K562 (cell line): ENCODE measurements around the gene PIK3CD. TPM values are rescaled to one million over a fixed set of nuclear protein-coding genes. Genes with fewer than 3 reads are reported as not detected.

Experiments
- ATAC-seq: fragments of 200-7000 bp; cut with Tn5 transposase; 3 replicates; pipeline ENCODE4 v1.9.1; 2020; ENCODE audit warnings: moderate library complexity
- BruUV-seq: library from RNA; stranded (reverse); fragments of 400-500 nt; replicated peaks from 2 replicates; lab custom pipeline; 2021; lab: Mats Ljungman, UMichigan
- CTCF ChIA-PET: fragments of 300-600 bp; formaldehyde crosslinking; extraction: SDS; loops from one replicate; lab custom pipeline; 2021; ENCODE audit warnings: low intra/inter-chr PET ratio; lab: Yijun Ruan, JAX
- POLR2A ChIA-PET: fragments of 300-600, 350-650 bp; sonication (Branson Sonifier 250); formaldehyde crosslinking; extraction: SDS; loops from one replicate; lab custom pipeline; 2021; ENCODE audit warnings: antibody characterized with exemption, inconsistent platforms; lab: Yijun Ruan, JAX
- DNase-seq, 4 experiments: peaks; one replicate each; pipeline versions ENCODE4 v3.0.0 to v3.0.0-alpha.2; 2011 to 2018; ENCODE audit warnings: low spot score in 3 of 4, mixed read lengths in 3 of 4; ENCODE audit errors: extremely low read depth in 1 of 4
- FAIRE-seq: peaks from 2 replicates; lab custom pipeline; 2011; peaks lifted over from hg19 to GRCh38; lab: Jason Lieb, UNC
- H2AFZ ChIP-seq: 2 replicates; pipeline ENCODE4 v1.6.0; 2011; ENCODE audit warnings: low read depth, low read length, control low read depth, inconsistent platforms
- H3K27ac ChIP-seq: fragments of 200-600 bp; 3 replicates; pipeline ENCODE4 v1.8.0; 2011; ENCODE audit warnings: low read depth, mild to moderate bottlenecking, control low read depth, inconsistent platforms, low read length, moderate library complexity, mixed read lengths; ENCODE audit errors: extremely low read depth
- H3K27me3 ChIP-seq, 2 experiments: fragments of 300-600 bp in 1 of 2; 2 replicates in 1 of 2; 3 replicates in 1 of 2; pipeline versions ENCODE4 v1.6.0 to v1.8.0; 2011; ENCODE audit warnings: inconsistent platforms in 2 of 2, low read length in 2 of 2, mild to moderate bottlenecking in 1 of 2, mixed read lengths in 1 of 2, moderate library complexity in 1 of 2; ENCODE audit not compliant: control insufficient read depth in 2 of 2, insufficient read depth in 2 of 2
- H3K36me3 ChIP-seq: fragments of 300-600 bp; 3 replicates; pipeline ENCODE4 v1.8.0; 2011; ENCODE audit warnings: mild to moderate bottlenecking, low read length, inconsistent platforms; ENCODE audit not compliant: control insufficient read depth, insufficient read depth
- H3K4me1 ChIP-seq, 2 experiments: fragments of 200-600 bp in 1 of 2; replicated peaks in 1 of 2; 2 replicates in 1 of 2; 3 replicates in 1 of 2; pipeline versions ENCODE4 v1.5.1 to v1.8.0; 2011; ENCODE audit warnings: inconsistent platforms in 2 of 2, low read length in 2 of 2, mild to moderate bottlenecking in 1 of 2, mixed read lengths in 1 of 2, moderate library complexity in 1 of 2; ENCODE audit not compliant: control insufficient read depth in 2 of 2, insufficient read depth in 2 of 2
- H3K4me2 ChIP-seq: 2 replicates; pipeline ENCODE4 v1.6.1; 2011; ENCODE audit warnings: low read length, control low read depth, inconsistent platforms, mixed read lengths; ENCODE audit not compliant: insufficient read depth
- H3K4me3 ChIP-seq: fragments of 200-600 bp; sonication (generic), shearing (Covaris generic); 2 replicates; pipeline ENCODE4 v1.5.1; 2016; ENCODE audit warnings: control low read depth, inconsistent platforms
- H3K79me2 ChIP-seq: fragments of 200-600 bp; 3 replicates; pipeline ENCODE4 v1.8.0; 2011; ENCODE audit warnings: low read length, inconsistent platforms; ENCODE audit not compliant: control insufficient read depth, insufficient read depth
- H3K9ac ChIP-seq, 2 experiments: 2 replicates each; pipeline versions ENCODE4 v1.6.0 to v1.6.1; 2011; ENCODE audit warnings: low read depth in 2 of 2, low read length in 2 of 2, control low read depth in 1 of 2, inconsistent platforms in 1 of 2, mild to moderate bottlenecking in 1 of 2, mixed read lengths in 1 of 2; ENCODE audit not compliant: insufficient read depth in 1 of 2
- H3K9me1 ChIP-seq: one replicate; pipeline ENCODE4 v1.6.0; 2011; ENCODE audit warnings: inconsistent platforms, mild to moderate bottlenecking, low read length, moderate library complexity; ENCODE audit not compliant: control insufficient read depth, insufficient read depth
- H3K9me3 ChIP-seq: replicated peaks from 2 replicates; pipeline ENCODE4 v1.5.1; 2011; ENCODE audit warnings: low read depth, low read length, inconsistent platforms; ENCODE audit not compliant: control insufficient read depth, insufficient read depth
- H4K20me1 ChIP-seq: replicated peaks from 2 replicates; pipeline ENCODE4 v1.6.1; 2011; ENCODE audit warnings: low read length, inconsistent platforms, mixed read lengths; ENCODE audit not compliant: control insufficient read depth, insufficient read depth
- ARHGAP35 ChIP-seq: fragments of 450-650 bp; IDR thresholded peaks from 2 replicates; pipeline ENCODE4 v1.6.1; 2018; ENCODE audit not compliant: partially characterized antibody
- BCOR ChIP-seq: fragments of 450-650 bp; IDR thresholded peaks from 2 replicates; pipeline ENCODE4 v1.6.1; 2016
- ESRRB ChIP-seq: fragments of 250-450 bp; sonication (Bioruptor Pico); IDR thresholded peaks from 2 replicates; pipeline ENCODE4 v1.5.0; 2020; ENCODE audit warnings: mild to moderate bottlenecking, moderate library complexity, borderline replicate concordance
- RBM25 ChIP-seq: fragments of 200-400 bp; formaldehyde crosslinking; IDR thresholded peaks from 2 replicates; pipeline ENCODE4 v1.6.1; 2018; ENCODE audit warnings: low read length, low read depth, moderate library complexity; ENCODE audit not compliant: severe bottlenecking
- RUNX1 ChIP-seq: sonication (generic); IDR thresholded peaks from 2 replicates; pipeline ENCODE4 v1.6.1; 2016; ENCODE audit warnings: antibody characterized with exemption, low read depth
- ZBTB33 ChIP-seq: sonication (generic); formaldehyde crosslinking; IDR thresholded peaks from 2 replicates; pipeline ENCODE4 v1.8.1; 2023; ENCODE audit warnings: mild to moderate bottlenecking, missing genetic modification reagents
- ZFP30 ChIP-seq: fragments of 250-450 bp; sonication (Bioruptor Pico); IDR thresholded peaks from 2 replicates; pipeline ENCODE4 v1.8.0; 2022; ENCODE audit warnings: moderate library complexity, mild to moderate bottlenecking, inconsistent platforms, borderline replicate concordance
- ZNF121 ChIP-seq: sonication (generic); formaldehyde crosslinking; conservative IDR thresholded peaks from 2 replicates; pipeline ENCODE4 v1.8.0; 2022; ENCODE audit warnings: missing genetic modification reagents
- WGBS: fragments of 100-300 bp; shearing (Covaris generic); methylation state at CpG from one replicate; pipeline ENCODE4 v1.1.6; 2016; ENCODE audit warnings: low coverage, mixed read lengths; ENCODE audit not compliant: insufficient coverage; ENCODE audit errors: missing lambda C conversion rate; 5-methylcytosine and 5-hydroxymethylcytosine counted together
- in situ Hi-C: fragments of 300-500 bp; cut with MboI; formaldehyde crosslinking; loops from 4 replicates; pipeline ENCODE4 v1.15.0; 2018; ENCODE audit warnings: inconsistent platforms, mixed read lengths
- intact Hi-C: fragments of 100-400 bp; cut with micrococcal nuclease; formaldehyde crosslinking; loops from 2 replicates; pipeline ENCODE4 v1.14.2; 2022
- polyA plus RNA-seq, 8 experiments: library from polyadenylated mRNA; depleted of rRNA in 4 of 8; stranded (reverse) in 5 of 8; unstranded in 3 of 8; fragments of >200 nt; fragmentation: Nextera tagmentation in 2 of 8; fragmentation: Illumina TruSeq in 1 of 8; extraction: Ambion mirVana in 2 of 8; extraction: Trizol in 1 of 8; gene quantifications; 2 replicates each; pipeline versions ENCODE4 v1.2.1 to v1.2.3, GENCODE V29; 2011 to 2014; ENCODE audit warnings: inconsistent platforms in 1 of 8, missing spikeins in 1 of 8
- total RNA-seq, 7 experiments: library from RNA; depleted of rRNA in 6 of 7; stranded (reverse); fragments of >200 nt in 6 of 7; fragmentation: Illumina TruSeq in 2 of 7; extraction: Trizol in 2 of 7; gene quantifications; 2 replicates each; pipeline versions ENCODE4 v1.2.1 to v1.2.3, GENCODE V29; 2011 to 2021; ENCODE audit warnings: low replicate concordance in 1 of 7

The PIK3CD gene
- total and polyA plus RNA-seq, 9 of the 15 experiments (the other 6 are each of a cell fraction or from before 2014, with no cell fraction given), result 1.8 to 20.8 (median 7.2) TPM

- Histone ChIP-seq H3K27ac (no peak overlapping the region), H3K27me3 (0 out of 5 replicates have a peak, but pooled peaks cover 0 to 2% of the 10 kb centered on the region in 2 experiments), H3K9me3 (no peaks in the 10 kb centered on the region), H4K20me1 (no peaks in the 10 kb centered on the region), H3K79me2 (no peaks in the 10 kb centered on the region), H3K9ac (no peak overlapping the region), H3K4me1 (peaks cover 0 to 17% of the 10 kb centered on the region in 2 experiments; a peak in 3 of 5 replicates), H3K4me2 (no peak overlapping the region), H3K4me3 (no peak overlapping the region), H3K9me1 (no peaks in the 10 kb centered on the region), H3K36me3 (no peaks in the 10 kb centered on the region), H2AFZ (no peak overlapping the region)
- BruUV-seq, result no TSS peak
- POLR2A ChIA-PET, result interaction anchor here (1.0 to 2.3 kb wide), 2 partner anchors 9 to 15 kb away, joined by 3 to 11 read pairs; no protein-coding TSS in a partner anchor
- TF ChIP-seq ZNF121 (CRISPR knock-in tag) (peak; percentile 65), ZFP30 (CRISPR knock-in tag) (no peak)
- no peak for DNase-seq
- in situ Hi-C loops, result no loop called here
- intact Hi-C loops, result no loop called here
- FAIRE-seq, result no peak
- ATAC-seq, result no peak
- CTCF ChIA-PET, result no interaction called here
- WGBS, result 28% methylated on average over 5 of the region's 5 CpGs
These were observed 20.9 kb downstream of the PIK3CD start for GRCh38 chr1:9672444-9672843.

GRCh38 chr1:9675393-9675792 is 23.9 kb downstream of the PIK3CD start:
- intact Hi-C loops (no loop called here), in situ Hi-C loops (no loop called here)
- BruUV-seq, result no TSS peak
- WGBS, result 23% methylated on average over 3 of the region's 3 CpGs
- H3K36me3 ChIP-seq, result 0 out of 3 replicates have a peak, but pooled peaks cover under 1% of the 10 kb centered on the region
- FAIRE-seq (no peak), ATAC-seq (no peak), DNase-seq (no peak)
- H3K27ac ChIP-seq, result no peak overlapping the region
- H3K79me2 ChIP-seq, result no peaks in the 10 kb centered on the region
- no peaks in the 10 kb centered on the region for H3K9me1 ChIP-seq
- H2AFZ ChIP-seq, result no peak overlapping the region
- no peaks in the 10 kb centered on the region; the same call in 1 of the 2 replicates for H4K20me1 ChIP-seq
- no peaks in the 10 kb centered on the region for H3K27me3 ChIP-seq
- ChIA-PET CTCF (no interaction called here), POLR2A (interaction anchor here (0.7 kb wide), 1 partner anchor 25 kb away, joined by 3 read pairs; no protein-coding TSS in a partner anchor)
- no peak overlapping the region for H3K9ac ChIP-seq
- H3K4me3 ChIP-seq, result no peak overlapping the region
- peaks cover 0 to 18% of the 10 kb centered on the region in 2 experiments; a peak in 3 of 5 replicates for H3K4me1 ChIP-seq
- TF ChIP-seq RBM25 (peak; percentile 31), BCOR (peak; percentile 85; the same call in 1 of the 2 replicates), ARHGAP35 (no peak), ESRRB (CRISPR knock-in tag) (no peak), ZBTB33 (CRISPR knock-in tag) (peak; percentile 43; the same call in 1 of the 2 replicates), RUNX1 (no peak)
- no peak overlapping the region for H3K4me2 ChIP-seq
- H3K9me3 ChIP-seq, result no peaks in the 10 kb centered on the region
